Prostate gland (tissue), 2 donors: ENCODE results near the gene AGPAT1.
"Not testable (repeated sequence)": the region's sequence is repeated elsewhere in the genome, so short reads cannot be mapped to it uniquely, and the experiment has no call there.

ENCODE experiments used
- POLR2A ChIP-seq: fragments of 450-650 bp; IDR thresholded peaks from one replicate; pipeline ENCODE4 v1.6.1; 2016; ENCODE audit warnings: antibody characterized with exemption, mild to moderate bottlenecking
- POLR2AphosphoS5 ChIP-seq: sonication (generic); formaldehyde crosslinking; IDR thresholded peaks from one replicate; pipeline ENCODE4 v1.6.1; 2017; ENCODE audit warnings: antibody characterized with exemption
- TF ChIP-seq, protein P1 (sequence below), 4 experiments: fragments of 200-600 bp in 2 of 4; fragments of 450-650 bp in 2 of 4; sonication (generic) in 2 of 4; IDR thresholded peaks; 1 replicate in 3 of 4; 2 replicates in 1 of 4; pipeline ENCODE4 v1.5.1; 2016 to 2019; ENCODE audit warnings: antibody characterized with exemption in 4 of 4, mild to moderate bottlenecking in 2 of 4, moderate library complexity in 2 of 4

GRCh38 chr6:32193096-32193495 lies 17.2 kb upstream of the AGPAT1 start:
- TF ChIP-seq, protein P1, sequence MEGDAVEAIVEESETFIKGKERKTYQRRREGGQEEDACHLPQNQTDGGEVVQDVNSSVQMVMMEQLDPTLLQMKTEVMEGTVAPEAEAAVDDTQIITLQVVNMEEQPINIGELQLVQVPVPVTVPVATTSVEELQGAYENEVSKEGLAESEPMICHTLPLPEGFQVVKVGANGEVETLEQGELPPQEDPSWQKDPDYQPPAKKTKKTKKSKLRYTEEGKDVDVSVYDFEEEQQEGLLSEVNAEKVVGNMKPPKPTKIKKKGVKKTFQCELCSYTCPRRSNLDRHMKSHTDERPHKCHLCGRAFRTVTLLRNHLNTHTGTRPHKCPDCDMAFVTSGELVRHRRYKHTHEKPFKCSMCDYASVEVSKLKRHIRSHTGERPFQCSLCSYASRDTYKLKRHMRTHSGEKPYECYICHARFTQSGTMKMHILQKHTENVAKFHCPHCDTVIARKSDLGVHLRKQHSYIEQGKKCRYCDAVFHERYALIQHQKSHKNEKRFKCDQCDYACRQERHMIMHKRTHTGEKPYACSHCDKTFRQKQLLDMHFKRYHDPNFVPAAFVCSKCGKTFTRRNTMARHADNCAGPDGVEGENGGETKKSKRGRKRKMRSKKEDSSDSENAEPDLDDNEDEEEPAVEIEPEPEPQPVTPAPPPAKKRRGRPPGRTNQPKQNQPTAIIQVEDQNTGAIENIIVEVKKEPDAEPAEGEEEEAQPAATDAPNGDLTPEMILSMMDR (IDR thresholded peaks at IDR 0.05) = not testable (repeated sequence)
- not testable (repeated sequence) for TF ChIP-seq POLR2A, POLR2AphosphoS5
